GM18499 (cell line): ENCODE measurements around the gene SLC10A7.

ENCODE experiments used
- ATAC-seq: cut with Tn5 transposase; IDR thresholded peaks from one replicate; pipeline ENCODE4 v1.9.1; 2021; ENCODE audit warnings: moderate number of reproducible peaks; ENCODE audit not compliant: insufficient read depth, unreplicated experiment

The SLC10A7 gene

DNA sequence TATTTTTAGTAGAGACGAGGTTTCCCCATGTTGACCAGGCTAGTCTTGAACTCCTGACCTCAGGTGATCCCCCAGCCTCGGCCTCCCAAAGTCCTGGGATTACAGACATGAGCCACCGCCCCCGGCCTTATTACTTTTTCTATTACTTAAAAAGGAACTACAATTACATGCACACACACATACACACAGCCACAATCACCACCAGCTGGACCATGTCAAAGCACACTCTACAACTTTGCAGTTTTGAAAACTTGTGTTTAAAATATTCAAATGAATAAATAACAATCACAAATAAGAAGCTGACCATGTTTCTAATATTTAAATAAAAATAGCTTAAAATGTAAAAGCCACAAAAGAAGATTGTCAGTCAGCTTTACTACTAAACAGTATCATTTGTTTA, 23.4 kb downstream of the SLC10A7 start:
- ATAC-seq, result no peak

DNA sequence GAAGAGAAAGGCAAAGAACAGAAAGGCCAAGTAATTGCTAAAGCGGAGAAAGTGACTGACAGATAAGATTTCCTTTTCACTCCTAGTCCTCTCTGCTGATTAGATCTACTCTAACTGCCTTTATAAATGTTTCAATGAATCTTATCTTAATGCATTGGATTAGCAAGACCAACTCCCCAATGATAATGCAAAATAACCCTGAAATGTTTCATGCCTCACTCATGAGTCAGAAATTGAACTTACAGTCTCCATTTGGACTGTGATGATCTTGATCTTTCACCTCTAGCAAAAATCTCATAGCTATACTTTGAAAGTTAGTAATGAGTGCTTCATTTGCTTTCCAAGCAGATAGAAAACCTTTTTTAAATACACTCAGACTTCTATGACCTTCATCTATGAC, 26.5 kb downstream of the SLC10A7 start:
- no peak for ATAC-seq

GRCh38 chr4:146494143-146494542, 27.6 kb downstream of the SLC10A7 start:
- no peak for ATAC-seq

DNA sequence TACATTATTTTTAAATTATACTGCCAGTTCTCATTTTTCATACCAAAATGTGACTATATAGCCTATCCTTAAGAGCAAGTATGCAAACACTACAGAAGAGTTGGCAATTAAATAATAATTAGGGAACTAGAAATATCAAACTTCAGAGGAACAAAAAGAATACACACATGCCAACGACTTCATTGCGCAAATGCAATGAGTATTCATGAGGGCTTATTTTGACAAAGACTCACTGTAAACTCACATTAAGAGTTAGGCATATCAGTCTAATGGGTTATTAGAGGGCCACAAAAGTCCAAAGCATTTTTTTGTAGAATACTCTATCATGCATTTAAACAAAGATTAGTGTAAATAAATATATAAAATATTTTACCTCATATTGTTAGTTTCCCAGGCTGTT, 31.6 kb downstream of the SLC10A7 start:
- ATAC-seq, result no peak

GRCh38 chr4:146488495-146489174, 33.1 kb downstream of the SLC10A7 start:
- ATAC-seq, result no peak

DNA sequence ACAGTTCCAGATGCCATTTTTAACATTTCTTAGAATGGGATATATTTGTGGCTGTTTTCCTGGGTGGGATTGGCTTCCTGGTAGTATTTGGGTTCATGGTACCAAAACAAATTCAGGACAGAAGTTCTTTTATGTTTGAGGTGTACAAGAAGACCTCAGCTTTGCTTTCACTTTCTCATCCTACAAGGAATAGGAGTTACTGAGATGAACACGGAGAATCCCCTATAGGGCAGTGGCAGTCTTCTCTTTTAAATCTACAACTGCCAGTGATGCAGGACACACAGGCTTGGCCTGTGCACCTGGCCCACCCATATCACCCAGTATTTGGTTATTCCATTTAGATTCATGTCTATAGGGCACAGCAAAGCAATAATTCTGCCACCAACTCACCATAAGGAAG, 35.2 kb downstream of the SLC10A7 start:
- peak; percentile 74 for ATAC-seq

DNA sequence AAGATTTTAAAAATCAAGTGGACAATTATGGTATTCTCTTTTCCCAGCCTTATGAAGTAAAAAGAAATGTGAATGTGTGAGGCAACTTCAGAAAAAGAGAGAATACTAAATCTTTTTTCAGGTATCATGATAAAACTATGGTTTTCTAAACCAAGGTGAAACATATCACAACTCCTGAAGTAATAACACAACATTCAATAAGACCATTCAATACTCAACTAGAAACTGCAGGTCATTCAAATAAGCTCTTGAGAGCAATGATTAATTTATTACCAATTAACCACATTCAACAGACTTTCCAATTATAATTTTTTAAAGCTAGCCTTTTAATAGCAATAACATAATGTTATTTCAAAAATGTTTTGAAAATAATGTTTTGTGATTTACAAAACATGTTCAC, 35.8 kb downstream of the SLC10A7 start:
- ATAC-seq, result no peak

DNA sequence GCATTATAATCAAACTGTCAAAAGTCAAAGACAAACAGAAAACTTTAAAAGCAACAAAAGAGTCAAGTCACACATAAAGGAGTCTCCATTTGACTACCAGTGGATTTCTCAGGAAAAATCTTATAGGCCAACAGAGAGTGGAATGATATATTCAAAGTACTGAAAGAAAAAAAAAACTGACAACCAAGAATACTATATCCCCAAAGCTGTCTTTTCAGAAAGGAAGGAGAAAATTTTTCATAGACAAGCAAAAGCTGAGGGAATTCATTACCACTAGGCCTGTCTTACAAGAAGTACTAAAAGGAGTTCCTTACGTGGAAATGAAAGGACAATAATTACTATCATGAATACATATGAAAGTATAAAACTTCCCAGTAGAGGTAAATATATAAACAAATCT, 39.0 kb downstream of the SLC10A7 start:
- ATAC-seq, result no peak

DNA sequence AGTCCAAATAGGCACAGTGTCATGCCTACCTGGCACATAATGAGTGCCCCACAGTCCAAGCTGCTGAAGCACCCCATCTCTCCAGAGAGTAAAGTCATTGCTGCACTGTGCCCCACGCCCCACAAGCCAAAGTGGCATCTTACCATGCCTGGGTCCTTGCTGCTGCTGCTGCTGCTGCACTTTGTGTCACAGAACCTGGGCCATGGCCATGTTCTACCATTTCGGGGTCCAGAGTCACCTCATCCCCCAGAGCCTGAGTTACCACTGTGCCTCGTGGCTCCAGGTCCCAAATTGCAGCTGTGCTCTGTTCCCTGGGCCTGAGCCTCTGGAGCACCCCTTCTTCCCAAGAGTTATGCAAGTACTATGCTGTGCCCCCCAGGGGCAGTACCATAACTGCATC, 40.5 kb downstream of the SLC10A7 start:
- ATAC-seq, result no peak

DNA sequence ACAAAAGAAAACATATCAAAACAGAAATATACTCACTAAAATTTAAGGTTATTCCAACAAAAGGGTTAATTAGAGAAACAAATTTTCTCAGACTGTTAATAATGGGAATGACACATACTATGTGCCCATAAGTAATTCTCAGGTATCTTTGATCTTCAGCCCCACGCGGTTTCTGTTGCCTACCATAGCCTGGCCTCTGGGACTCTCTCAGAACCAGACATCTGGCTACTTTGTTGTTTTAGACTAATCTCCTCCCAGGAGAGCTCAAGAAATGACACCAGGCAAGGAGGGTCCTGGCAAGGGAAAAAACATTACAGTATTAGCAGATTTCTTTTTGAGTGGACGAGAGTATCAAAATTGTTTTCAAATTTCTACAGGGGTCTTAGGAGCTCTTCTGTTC, 43.7 kb downstream of the SLC10A7 start:
- ATAC-seq, result no peak

GRCh38 chr4:146477054-146477453, 44.7 kb downstream of the SLC10A7 start:
- no peak for ATAC-seq

- ATAC-seq, result no peak
These were observed 49.3 kb downstream of the SLC10A7 start for GRCh38 chr4:146472404-146472803.

DNA sequence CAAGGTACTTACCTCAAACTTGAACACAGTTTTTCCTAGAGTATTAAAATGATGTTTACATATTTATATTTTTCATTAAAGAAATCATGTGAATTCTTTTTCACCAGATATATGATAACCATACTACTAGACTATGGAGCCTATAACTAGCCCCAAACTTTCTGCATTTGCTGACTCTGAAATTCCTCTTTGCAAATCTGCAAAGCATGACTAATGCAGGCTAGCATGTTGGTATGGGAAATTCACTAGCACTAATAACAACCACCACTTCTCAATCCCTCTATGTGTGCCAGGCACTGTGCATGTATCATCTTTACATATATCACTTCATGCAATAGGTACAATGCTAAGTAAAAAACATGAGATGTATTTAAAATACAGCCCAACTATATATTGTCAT, 51.1 kb downstream of the SLC10A7 start:
- ATAC-seq, result no peak

DNA sequence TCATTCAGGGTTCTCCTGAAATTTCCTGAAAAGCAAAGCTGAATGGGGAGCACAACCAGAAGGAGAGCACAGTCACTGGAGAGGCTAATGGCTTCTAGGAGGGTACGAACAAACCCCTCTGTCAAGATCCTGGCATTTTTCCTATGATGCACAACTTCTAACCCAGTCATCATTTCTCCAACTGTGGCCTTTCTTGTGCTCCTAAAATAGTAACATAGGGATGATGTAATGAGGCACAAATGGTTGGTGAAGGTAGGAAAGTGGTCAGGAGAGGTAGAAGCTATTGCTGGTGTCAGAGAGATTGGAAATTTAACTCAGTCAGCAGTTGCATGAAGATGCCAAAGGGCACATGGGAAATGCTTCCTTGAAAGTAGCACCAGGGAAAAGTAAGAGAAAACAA, 52.7 kb downstream of the SLC10A7 start:
- no peak for ATAC-seq

GRCh38 chr4:146465628-146466027, 56.1 kb downstream of the SLC10A7 start:
- no peak for ATAC-seq

DNA sequence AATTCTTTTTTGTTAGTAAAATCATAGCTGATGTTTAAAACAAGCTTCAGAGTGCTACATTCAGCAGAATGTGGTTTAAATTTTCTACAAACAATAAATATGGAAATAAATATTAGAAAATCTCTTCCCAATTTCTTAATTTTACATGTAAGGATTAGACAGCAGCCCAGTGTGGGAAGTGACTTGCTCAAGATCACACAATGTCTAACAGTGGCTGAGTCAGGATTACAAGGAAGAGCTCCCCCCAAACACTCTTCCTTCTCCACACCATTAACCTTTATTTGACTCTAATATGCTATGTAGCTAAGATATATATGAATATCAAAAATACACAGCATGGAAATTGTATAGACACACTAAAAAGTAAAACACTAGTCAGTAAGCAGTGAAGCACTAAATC, 59.5 kb downstream of the SLC10A7 start:
- no peak for ATAC-seq

DNA sequence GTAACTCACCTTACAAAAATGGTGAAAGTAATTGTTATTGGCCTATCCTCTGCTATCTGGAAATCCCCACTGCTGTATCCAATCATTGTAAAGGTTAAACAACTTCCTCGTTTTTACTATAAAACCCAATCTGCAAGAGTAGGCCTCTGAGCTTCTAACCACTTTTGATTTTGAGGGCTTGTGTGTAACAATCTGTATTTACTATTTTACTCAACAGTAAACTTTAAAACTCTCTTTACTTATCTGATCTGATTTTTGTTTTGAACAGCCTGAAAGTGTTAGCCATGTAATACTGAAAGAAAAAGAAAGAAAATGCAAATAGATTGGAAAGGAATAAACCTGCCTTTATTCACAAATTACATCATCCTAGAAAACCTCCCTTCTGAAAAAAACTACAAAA, 63.1 kb downstream of the SLC10A7 start:
- peak; percentile 92 for ATAC-seq

- ATAC-seq, result no peak
These were observed 65.1 kb downstream of the SLC10A7 start for GRCh38 chr4:146456681-146457080.

GRCh38 chr4:146453181-146453807, 68.4 kb downstream of the SLC10A7 start:
- ATAC-seq, result no peak

DNA sequence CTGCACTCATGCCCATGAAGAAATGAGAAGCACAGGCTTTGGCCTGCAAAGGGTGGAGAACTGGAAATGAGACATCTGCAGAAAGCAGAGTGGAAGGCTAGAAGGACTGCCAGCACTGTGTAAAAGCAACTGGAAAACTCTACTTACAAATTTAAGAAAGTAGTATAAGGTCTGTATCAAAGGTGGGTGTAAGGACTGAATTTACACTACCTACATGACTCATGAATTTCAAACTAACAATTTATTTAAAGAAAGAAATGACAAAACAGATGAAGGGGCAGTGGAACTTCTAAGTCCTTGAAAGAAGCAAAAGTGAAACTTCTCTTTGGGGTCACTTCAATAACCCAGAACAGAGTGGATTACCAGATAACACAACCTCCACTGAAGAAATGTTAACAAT, 71.2 kb downstream of the SLC10A7 start:
- peak; percentile 61 for ATAC-seq

GRCh38 chr4:146446555-146446954, 75.2 kb downstream of the SLC10A7 start:
- ATAC-seq, result no peak
